Activated gamma-delta T cell (primary cell): Measurements from ENCODE around the gene PDE8B.

ENCODE experiments used
- DNase-seq: peaks from one replicate; lab custom pipeline; 2025; lab: John Stamatoyannopoulos, UW
- total RNA-seq, 2 donors: gene quantifications; one replicate each; lab custom pipeline; 2026; lab: John Stamatoyannopoulos, UW

PDE8B gene
- 0 to 0.17 reads per million in 2 donors for total RNA-seq

- DNase-seq: peak; percentile 6
These were observed at the start of gene PDE8B for GRCh38 chr5:77210091-77210963. PDE8B (plus strand) TSS chr5:77210680; CDS start chr5:77210926, 246 bp downstream.

GRCh38 chr5:77163453-77163852, 47.0 kb upstream of the PDE8B start:
- DNase-seq: no peak

- no peak for DNase-seq
These were observed 43.4 kb upstream of the PDE8B start for GRCh38 chr5:77167063-77167462.

- DNase-seq: no peak
These were observed 42.8 kb upstream of the PDE8B start for GRCh38 chr5:77167695-77168121.

- DNase-seq: no peak
These were observed 42.2 kb upstream of the PDE8B start for GRCh38 chr5:77168161-77168878.

- DNase-seq: no peak
These were observed 41.6 kb upstream of the PDE8B start for GRCh38 chr5:77168879-77169244.

GRCh38 chr5:77170196-77170890, 40.1 kb upstream of the PDE8B start:
- no peak for DNase-seq

- DNase-seq: no peak
These were observed 39.2 kb upstream of the PDE8B start for GRCh38 chr5:77171141-77171910.

- DNase-seq: no peak
These were observed 37.7 kb upstream of the PDE8B start for GRCh38 chr5:77172713-77173328.

GRCh38 chr5:77174526-77174925, 36.0 kb upstream of the PDE8B start:
- DNase-seq: no peak

- no peak for DNase-seq
These were observed 35.2 kb upstream of the PDE8B start for GRCh38 chr5:77175231-77175630.

GRCh38 chr5:77176429-77176828, 34.1 kb upstream of the PDE8B start:
- no peak for DNase-seq

- no peak for DNase-seq
These were observed 32.9 kb upstream of the PDE8B start for GRCh38 chr5:77177576-77177975.

- DNase-seq: peak; percentile 5
These were observed 30.1 kb upstream of the PDE8B start for GRCh38 chr5:77180167-77181081.

- DNase-seq: no peak
These were observed 29.3 kb upstream of the PDE8B start for GRCh38 chr5:77181173-77181572.

GRCh38 chr5:77181596-77182304, 28.7 kb upstream of the PDE8B start:
- DNase-seq: no peak

GRCh38 chr5:77182367-77182766, 28.1 kb upstream of the PDE8B start:
- no peak for DNase-seq

- no peak for DNase-seq
These were observed 23.7 kb upstream of the PDE8B start for GRCh38 chr5:77186652-77187370.

- no peak for DNase-seq
These were observed 21.1 kb upstream of the PDE8B start for GRCh38 chr5:77189421-77189820.
